ENCODE results near the gene OGA. TPM values are rescaled to one million over a fixed set of nuclear protein-coding genes. Genes with fewer than 3 reads are reported as not detected.

Gene OGA
- total RNA-seq, 1 experiment from 2014 or later, result 66.4 TPM

DNA sequence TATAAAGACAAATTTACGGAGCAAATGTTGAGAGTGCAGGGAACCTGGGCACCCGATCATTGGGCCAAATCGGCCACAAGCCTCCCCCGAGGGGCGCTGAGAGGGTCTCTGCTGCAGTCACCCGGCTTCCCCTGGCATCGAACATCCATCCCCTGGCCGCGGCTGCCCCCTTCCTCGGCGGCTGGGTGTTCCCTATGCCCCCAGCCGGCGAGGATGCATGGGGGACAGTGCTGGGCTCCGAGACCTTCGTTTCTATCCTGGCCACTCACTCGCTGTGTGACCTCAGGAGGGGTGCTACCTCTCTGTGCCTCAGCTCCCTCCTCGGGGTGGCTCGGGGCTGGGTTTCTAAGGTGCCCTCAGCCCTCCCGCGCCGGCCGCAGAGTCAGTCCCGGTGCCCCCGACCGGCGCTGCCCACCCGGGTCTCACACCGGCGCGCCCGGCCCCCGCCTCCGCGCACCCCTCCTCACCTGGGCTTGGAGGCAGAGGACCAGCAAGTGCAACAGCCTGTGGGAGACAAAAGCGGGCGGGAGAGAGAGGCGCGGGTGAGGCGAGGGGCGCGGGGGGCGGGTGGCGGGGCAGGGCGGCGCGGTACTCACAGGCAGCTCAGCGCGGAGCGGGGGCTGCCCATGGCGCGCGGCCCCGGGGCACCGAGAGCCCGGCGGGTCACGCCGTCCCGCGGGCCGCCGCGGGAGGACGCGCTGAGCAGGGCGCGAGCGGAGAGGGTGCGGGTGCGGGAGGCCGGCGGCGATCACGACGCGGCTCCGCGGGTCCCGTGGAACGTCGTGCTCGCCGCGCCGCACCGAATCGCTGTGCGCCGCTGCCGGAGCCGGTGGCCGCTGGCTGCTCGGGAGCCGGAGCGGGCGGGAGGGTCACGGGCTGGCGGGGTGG lies 42.7 kb downstream of the OGA start, which contains the start of gene FGF8:
FGF8 (minus strand) TSS at position 842 of the 888 bp plus-strand sequence; CDS start at position 628, 214 bp downstream.
- DNase-seq (ENCODE audit: low read depth), result no peak

DNA sequence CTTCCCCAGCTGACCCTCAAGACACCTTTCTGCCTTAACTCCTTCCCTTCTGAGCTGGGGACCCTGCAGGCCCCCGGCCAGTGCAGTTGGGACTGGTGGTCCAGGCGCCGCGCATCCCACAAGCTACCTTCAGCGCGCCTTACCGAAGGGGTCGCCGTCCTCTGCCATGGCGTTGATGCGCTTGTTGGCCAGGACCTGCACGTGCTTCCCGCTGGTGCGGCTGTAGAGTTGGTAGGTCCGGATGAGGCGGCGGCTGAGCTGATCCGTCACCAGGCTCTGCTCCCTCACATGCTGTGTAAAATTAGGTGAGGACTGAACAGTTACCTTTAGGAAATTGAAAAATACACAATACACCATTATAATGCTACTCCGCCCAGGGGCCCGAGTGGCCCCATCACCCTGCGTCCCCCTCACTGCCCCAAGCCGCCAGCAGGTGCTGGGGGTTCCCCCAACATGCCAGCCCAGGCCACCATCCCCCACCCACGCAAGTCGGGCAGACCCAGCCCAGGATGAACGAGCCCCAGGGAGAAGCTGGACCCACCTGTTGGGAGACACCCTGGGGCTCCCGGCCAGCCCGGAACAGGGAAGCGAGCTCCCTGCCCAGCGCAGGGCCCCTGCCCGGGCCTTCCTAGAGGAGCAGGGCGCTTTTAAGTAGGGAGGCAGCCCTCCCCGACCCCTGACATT lies 43.5 kb downstream of the OGA start:
- DNase-seq (ENCODE audit: low read depth), result no peak

DNA sequence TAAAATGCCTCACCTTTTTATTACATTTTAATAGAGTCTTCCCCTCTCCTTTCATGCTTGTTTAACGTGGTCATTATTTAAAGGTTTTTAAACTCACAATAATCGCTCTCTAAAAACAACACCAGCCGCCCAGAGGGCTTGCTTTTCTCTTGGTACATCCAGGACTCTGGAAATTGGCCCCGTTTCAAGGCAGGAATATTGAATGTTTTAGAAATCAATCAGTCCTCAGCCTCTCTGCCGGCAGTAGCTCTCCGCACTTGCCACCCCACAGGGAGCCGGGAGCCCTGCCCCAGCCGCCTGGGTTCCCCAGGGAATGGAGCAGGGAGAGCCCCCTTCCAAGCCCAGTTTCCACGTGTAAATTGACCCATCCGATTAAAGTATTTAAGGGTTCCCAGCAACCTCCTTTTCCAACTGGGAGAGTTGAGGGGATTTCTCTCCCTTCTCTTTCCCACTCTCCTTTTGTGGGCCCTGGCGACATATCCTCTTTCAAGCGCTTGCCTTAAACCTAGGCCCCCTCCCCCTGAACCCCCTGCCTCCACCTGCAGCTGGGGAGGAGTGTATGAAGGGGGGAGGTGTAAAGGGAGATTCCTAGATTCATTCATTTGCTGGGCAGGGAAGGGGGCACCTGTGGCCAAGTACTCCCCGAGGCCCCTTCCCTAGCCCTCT lies 44.2 kb downstream of the OGA start:
- no peak for DNase-seq (ENCODE audit: low read depth)

DNA sequence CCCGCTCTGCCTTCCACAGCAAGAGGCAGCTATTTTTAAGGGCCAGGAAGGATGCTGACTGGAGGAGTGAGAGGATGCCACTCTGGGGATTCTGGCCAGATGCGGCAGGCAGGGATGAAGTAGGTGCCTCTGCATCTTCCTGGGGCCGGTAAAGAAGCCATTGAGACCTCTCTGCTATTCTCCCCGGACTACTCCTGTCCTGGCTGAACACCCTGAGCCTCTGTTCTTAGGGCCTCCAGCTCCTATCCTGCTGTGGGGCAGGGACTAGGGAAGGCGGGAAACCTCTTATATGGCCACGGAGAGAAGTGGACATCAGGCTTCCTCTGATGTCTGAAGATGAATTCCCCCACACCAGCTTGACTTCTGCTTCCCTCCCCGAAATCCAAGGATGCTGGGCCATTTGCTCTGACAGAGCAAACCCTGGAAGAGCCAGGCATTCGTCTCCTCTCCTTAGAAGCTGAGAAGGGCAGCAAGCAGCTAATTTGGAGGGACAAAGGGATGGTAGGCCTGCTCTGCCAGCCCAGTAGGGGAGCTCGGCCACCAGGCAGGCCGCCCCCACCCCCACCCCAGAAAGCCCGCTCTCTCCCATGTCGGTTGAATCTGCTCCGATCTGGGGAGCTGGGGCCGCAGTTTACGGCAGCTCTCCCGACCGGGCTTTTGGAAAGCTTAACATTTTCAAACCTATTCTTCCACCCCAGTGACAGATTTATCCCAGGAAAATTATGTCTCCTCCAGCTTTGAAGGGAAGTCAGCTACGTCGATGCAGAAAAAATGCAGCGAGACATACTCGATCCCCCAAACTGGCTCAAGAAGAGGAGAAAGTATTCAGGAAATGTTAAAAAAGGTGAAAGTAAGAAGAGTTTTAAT lies 45.1 kb downstream of the OGA start:
- DNase-seq (ENCODE audit: low read depth), result no peak

DNA sequence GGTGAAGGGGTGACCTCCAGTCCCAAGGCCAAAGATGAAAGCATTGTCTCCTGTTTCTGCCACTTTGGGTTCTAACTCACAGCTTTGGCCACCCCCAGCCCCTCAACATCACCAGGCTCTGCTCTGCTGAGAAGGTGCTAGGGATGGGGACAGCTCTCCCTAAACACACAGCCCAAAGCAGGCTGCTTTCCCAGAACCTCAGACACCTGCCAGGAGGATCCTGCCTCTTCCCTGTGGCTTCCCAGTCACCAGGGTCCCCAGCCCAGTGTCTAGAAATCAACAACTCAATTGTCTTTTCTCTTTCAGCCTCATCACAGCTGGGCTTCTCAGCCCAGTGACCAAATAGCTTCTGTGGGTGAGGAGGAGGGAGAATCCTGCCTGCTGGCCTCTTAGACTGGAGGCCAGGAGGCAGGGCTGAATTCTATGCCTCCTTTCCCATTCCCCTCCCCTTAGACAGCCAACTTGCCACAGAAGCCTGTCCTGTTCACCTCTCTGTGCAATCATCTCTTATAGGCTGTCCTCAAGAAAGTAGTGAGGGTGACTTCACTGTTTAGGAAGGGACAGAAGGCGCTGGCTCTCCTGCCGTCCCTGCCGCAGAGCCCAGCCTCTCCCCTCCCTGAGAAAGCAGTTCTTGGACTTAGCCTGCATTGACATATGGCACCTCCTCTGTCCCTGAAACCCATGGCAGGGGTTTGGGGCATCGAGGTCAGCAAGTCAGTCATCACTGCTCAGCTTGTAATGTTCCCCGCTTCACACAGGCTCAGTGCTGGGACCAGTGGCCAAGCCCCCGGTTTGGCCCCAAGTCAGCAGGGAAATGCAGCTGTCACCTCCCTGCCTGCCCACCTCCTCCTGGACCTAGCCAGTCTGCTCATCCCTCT lies 46.0 kb downstream of the OGA start:
- DNase-seq (ENCODE audit: low read depth), result no peak

DNA sequence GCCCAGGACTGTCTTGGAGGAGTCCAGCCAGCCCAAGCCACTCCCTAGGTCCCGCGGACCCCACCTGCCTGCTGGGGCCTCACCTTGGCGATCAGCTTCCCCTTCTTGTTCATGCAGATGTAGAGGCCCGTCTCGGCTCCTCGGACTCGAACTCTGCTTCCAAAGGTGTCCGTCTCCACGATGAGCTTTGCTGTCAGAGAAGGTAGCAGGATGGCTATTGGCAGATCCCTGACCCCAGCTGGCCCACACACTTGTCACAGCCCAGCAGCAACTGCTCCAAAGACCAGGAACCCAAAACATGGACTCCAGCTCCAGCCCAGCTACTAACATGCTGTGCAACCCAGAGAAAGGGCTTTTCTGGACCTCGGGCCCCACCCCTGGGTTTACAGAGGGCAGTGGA lies 46.9 kb downstream of the OGA start:
- DNase-seq (ENCODE audit: low read depth), result no peak

DNA sequence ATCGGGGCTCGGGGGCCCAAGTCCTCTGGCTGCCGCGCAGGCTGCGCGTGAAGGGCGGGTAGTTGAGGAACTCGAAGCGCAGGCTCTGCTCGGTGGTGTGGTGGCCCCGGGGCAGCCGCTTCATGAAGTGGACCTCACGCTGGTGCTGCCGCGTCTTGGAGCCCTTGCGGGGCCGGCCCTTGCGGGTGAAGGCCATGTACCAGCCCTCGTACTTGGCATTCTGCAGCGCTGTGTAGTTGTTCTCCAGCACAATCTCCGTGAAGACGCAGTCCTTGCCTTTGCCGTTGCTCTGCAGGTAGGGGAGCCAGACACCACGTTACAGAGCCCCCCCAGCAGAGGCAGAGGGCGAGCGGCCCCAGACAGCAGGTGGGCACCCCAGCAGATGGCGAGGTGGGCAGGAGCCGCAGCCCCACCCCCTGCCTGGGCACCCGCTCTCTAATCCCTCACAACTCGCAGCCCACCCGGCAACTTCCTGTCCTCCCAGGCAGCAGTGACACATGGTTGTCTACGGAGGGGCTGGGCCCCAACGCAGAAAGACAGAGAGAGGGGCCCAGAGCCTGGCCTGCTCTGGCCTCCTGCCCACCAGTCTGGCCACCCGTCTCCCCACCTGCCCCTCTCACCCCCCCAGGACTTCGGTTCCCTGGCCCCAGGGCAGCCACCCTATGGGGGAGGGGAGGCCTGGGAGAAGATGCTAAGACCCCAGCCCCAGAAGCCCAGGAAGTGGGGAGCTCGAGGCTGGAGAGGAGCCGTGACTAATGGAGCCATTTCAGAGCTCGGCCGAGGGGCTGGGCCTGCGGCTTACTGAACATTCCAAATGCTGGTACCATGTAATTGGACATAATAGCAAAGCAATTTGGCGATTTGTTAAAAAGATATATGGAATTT lies 47.7 kb downstream of the OGA start:
- DNase-seq (ENCODE audit: low read depth), result no peak

DNA sequence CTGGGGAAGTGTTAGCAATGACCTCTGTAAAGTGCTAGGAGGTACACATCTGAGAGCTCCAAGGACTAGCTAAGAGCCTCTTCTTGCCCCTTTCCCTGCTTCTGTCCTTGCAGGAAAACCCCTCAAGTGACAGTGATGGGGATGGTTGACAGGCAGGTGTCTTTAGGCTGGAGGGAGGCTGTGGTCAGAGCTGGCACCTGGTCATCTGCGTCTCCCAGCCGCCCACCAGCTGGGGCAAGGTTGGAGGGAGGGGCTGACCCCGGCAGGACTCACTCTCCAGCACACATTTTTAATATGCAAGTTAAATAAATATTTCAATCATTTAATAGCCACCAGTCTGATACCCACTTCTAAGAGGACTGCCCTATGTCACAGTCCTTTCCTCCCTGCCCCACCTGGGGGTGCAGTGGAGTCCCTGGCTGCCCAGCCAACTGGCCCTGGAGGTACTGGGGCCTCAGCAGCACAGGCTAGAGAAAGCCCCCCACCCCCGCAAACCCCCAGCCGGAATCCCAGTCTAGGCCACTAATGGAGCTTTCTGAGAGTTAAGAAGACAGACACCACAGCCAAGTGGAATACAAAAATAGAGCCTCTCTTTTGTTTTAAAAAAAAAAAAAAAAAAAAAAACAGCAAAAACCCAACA lies 48.6 kb downstream of the OGA start:
- no peak for DNase-seq (ENCODE audit: low read depth)

DNA sequence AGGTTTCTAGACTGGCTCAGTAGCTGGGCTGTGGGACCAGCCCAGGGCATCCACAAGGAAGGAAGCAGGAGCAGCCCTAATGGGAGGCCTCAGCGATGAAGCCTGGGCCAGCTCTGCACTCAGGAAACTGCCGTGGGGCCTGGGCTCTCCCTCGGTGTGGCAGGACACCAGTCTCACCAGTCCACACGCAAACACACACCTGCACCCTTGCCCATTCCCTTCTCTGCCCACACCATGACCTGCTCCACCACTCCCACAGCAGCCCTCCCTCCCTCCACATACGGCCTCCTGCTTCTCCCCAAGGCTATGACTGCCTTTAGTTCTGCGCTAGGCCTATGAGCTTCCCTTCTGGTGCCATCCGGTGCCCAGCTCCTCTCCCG lies 49.5 kb downstream of the OGA start:
- DNase-seq (ENCODE audit: low read depth), result no peak

DNA sequence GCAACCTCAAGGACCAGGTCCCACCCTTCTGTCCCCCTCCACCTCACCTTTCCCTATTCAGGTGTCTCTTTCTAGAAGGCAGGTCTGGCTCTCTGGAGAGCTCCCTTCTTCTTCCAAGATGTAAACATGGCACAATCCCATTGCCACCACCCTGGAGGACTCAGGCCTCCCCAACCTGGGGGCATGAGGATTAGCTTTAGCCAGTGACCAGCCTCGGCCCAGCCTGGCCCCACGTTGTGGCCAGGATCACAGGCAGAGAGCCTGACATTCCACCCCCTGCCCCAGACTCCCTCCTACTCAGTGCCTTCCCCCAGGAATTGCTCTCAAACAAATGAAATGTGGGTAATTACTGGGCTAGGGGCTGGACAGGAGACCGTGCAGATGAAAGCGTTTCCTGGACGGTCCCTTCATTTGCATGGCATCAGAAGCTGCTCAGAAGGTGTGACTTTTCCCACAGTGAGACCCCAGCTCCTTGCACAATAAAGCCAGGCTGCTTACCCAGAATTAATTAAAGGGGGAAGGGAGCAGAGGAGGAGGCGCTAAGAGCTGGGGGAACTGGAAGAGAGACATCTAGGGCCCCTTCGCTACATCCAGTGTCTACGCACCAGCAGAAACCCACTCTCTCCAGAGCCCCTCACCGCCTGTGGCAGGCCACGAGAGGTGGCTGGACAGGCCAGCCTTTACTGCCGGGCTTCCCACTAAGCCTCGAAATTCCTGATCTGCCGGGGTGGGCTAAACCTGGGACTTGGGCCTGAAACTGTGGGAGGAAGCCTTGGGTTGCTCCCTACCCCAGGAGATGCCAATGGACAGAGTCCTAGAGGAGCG lies 50.1 kb downstream of the OGA start:
- DNase-seq (ENCODE audit: low read depth), result no peak

DNA sequence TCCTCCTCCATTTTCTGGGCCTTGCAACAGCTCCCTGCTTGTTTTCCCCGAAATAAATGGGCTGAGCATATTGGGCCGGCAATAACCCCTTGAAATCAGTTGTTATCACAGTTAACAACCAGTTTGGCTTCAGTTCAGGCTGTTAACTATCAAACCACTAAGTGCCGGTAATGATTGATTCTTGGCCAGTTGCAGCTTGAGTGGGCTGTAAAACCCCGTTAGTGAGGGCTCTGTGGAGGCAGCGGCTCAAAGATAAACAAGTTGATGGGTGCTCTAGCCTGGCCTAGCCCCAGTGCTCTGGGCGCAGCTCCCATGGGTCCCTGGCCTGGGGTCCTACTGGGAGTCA lies 50.7 kb downstream of the OGA start:
- DNase-seq (ENCODE audit: low read depth), result no peak

DNA sequence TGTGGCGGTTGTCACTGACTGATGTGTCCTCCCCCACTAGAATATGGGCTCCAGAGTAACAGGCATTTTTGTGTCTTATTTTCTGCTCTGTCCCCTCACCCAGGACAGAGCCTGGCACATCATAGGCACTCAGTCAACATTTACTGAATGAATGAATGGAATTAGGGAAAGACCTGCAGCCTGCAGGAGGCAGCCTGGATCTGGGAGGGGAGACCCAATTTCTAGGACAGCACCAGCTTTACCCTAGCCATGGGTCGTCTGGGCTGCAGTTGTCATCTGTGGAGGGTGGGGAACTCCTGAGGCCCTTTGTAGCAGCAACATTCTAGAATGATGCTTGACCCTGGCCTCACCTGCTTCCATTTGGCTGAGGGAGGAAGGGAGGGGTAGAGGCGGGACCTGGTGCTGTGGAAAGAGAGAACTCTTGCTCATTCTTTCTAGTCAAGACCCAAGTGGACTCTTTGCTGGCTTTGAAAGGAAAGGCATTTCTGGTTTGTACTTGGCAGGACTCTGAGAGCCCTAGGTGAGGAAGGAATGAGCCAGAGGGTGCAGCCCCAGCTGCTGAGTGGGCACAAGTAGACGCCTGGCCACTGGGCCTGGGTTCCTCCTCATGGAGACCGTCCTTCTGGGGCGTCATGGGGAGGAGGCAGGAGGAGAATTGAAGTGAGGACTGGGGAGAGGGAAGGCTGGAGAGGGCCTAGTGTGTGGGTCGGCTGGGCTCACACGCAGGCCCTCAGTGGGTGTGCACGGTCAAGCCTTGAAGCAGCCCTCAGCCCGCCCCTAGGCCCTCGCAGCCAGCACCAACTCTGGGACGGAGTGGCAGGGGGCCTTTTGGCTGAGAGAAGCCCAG lies 51.3 kb downstream of the OGA start:
- no peak for DNase-seq (ENCODE audit: low read depth)

DNA sequence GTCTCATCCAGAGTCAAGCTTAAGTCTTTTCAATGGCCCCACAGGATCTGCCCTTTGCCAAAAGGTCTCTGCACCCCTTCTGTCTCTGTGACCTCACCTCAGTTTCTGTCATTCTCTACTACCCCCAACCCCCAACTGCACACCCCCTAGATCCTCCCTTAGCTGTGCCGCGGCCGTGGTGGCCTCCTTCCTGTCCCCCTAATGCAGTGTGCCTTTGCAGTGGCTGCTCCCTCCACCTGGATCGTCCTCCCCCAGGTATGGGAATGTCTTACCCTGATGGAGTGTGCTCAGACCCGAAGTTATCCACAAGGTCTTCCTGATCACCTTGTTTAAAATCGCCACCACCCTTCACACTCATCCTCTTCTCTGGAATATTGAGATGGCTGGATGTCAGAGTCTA lies 51.9 kb downstream of the OGA start:
- no peak for DNase-seq (ENCODE audit: low read depth)

DNA sequence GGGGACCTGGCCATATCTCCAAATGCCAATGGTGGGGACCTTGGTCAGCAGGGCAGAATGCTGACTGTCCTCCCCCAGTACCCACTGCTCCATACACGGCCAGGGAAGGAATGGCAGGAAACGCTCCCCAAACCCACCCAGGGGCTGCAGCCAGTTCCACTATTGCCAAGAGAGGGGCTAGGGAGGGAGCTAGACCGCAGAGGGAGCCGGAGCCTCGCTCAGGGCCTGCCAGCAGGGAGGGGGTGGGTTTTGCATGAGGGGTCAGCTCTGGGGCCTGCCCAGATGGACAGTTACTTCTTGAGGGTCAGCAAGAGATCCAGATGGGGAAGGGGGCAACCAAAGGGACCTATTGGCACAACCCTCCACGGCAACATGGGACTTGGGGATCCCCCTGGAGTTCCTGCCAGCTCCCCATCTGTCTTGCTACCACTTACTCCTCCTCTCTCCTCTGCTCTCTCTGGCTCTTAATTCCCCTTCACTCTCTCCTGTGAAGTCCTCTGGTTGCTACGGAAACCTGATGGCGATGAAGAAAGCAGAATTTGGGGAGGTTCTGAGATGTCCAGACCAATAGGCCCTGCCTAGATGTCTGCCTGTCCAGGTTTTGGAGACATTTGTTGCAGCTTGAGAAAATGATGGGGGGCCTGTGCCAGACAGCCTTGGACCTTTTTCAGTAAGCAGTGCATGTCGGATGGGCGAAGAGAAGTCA lies 55.0 kb downstream of the OGA start:
- DNase-seq (ENCODE audit: low read depth), result no peak

DNA sequence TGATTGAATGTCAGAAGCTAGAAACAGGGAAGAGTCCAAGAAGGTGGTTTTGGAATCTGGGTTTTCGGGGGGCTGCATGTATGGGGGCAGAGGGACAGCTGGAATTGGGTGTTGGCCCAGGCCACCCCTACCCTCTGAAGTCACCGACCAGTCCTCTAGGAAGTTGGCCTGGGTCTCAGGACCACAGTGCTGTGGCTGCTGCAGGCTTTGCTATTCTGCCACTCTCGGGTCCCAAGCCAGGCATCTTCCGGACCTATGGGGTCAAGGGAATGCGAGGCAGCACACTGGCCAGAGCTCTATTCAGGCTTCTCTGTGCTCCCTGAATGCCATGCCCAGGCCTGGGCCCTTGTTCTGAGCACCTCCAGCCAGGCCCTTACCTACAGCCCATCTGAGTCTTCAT lies 55.5 kb downstream of the OGA start:
- DNase-seq (ENCODE audit: low read depth), result no peak

DNA sequence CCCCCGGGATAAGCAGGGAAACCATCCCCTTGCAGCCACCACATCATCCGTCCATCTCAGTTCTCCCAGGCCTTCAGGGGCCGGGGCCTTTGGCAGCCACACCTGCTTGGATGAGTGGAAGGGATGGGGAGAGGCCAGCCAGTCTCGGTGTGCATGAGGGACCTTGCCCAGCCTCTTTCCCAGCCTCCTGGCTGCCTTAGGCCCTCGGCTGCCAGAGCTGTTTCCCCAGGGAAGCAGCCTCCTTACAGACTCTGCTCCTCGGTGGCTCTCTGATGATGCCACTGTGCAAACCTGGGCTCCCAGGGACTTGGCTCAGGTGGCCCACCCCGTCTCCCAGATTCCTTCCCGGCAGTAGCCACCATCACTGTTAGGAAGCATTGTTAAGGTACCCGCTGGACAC lies 57.0 kb downstream of the OGA start:
- DNase-seq (ENCODE audit: low read depth), result no peak

DNA sequence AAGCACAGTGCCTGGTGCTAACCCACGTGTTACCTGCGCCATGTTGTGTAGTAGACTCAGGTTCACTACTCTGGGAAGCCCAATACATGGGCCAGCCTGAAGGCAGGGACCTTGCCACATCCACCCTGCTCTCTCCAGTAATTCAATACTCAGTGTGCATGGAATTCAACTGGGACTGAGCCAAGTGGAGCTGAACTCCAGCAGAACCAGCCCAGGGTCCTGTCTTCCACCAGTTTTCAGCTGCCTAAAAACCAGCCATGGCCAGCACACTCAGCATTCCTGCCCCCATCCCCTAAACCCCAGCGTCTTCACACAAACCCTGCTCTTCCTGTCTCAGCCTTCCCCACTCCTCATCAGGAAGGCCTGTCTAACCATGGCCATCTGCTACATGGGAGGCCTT lies 57.7 kb downstream of the OGA start:
- no peak for DNase-seq (ENCODE audit: low read depth)
